ENCODE data around the gene CDH5.

The CDH5 gene

DNA sequence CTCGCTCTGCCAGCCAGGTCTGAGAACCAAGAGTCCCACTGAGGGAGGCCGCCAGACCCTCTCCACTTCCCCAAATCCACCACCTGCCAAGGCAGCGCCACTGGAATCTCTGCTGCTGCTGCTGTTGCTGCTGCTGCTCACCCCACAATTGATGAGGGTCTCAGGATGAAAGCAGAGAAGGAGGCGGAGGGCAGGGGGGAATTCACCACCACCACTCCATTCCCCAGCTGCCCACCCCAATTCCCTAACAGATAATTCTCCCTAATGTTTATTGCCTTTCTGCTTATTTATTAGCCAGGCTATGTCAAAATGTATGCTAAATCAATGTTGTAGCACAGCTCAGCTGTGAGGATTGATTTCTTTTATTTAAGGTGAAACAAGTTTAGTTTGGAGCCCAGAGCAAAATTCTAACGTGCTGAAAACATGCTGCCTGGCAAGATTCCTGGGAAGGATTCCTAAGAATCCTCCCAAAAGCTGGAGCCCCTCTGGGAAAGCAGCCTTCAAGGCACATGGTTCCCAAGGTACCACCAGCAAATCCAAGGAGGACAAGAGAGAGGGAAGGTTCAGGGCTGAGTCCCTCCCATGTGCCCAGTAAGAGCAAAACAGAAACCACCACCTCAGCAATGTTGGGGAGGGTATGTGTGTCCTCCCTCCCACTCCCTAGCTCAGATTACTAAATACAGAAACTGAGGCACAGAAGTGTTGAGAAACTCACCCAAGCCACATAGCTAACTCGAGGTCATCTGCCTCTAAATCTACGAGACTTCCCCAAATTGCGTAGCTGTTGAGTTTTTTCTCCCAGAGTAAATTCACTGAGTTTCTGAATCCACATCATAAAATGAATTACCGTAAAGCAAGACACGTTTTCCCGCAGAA lies 12.2 kb upstream of the CDH5 start:
- DNase-seq: no peak

GRCh38 chr16:66355526-66355925 lies 11.0 kb upstream of the CDH5 start:
- no peak for DNase-seq

DNA sequence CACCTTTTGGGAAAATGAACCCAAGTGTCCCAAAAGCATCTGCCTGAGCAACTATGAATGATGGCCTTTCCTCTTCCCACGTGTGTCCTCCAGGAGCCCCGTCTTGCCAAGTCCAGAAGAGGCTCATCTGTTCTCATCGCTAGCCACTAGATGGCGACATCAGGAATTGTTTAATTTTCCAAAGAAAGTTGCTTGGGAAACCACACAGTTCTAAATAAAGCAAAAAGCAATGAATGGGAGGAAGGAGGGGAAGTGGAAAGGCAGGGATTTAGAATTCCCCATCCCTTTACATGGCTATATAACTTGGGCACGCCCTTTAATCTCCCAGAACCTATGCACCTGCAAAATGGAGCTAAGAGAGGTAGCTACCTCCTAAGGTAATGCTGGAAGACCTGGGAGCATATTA lies 9.0 kb upstream of the CDH5 start:
- DNase-seq: peak in 1 of 2 experiments; percentile 6

DNA sequence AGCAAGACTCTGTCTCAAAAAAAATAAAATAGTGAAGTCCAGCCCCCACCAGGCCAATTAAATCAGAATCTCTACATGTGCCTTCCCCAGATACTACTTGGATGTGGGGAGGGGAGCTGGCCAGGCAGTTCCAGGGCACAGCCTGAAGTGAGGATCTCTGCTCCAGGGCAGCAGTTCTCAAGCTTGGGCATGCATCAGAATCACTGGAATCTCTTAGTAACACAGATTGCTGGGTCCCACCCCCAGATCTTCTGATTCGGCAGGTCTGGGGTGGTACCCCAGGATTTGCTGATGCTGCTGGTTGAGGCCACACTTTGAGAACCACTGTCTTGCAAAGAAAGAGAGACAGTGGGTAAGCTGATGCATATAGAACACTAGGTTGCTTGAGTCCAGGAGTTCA lies 8.3 kb upstream of the CDH5 start:
- no peak for DNase-seq

DNA sequence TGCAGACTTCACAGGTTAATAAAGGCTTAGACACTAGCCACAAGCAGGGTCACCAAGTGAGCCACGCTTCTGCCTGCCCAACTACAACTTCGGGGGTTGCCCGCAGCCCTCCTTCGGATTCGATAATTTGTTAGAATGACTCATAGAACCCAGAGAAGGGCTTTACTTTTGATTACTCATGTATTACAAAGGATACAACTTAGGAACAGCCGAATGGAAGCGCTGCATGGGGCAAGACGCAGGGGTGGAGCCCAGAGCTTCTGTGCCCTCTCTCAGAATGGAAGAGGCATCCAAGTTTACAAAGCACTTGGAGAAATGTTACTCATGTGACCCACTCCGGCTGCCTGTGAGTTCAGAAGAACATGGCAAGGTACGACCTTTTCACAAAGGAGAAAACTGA lies 7.5 kb upstream of the CDH5 start:
- DNase-seq: no peak

DNA sequence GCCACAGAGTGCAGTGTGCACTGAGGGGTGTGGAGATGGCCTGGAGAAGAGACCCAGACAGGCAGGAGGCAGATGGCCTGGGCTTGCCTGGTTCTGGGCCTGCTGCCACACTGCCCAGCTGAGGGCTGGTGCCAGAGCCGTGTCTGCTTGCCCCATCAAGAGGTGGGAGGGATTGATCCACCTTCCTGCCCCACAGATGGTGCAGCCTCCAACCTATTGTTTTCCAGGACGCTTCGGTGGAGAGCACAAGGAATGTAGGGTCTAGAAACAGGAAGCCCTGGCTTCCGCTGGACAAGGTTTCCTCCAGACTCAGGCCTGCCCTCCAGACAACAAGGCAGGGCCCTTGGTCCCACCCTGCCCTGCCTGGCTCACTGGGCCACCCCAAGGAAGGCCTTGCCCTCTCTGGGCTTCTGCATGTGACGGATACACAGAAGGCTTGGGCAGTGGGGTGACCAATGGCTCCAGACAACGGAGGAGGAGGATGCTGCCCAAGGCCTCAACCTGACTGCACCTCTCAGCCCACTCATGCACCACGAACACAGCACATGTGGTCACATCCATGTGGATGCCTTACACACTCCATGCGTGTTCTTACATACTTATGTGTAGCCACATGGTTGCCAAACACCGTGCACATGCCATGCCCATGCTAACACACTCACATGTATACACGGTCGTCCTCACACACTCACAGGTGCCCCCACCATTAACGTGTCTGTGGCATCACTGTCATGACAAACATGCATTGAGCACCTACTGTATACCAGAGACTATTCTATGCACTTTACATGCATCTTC lies 6.5 kb upstream of the CDH5 start:
- no peak for DNase-seq

DNA sequence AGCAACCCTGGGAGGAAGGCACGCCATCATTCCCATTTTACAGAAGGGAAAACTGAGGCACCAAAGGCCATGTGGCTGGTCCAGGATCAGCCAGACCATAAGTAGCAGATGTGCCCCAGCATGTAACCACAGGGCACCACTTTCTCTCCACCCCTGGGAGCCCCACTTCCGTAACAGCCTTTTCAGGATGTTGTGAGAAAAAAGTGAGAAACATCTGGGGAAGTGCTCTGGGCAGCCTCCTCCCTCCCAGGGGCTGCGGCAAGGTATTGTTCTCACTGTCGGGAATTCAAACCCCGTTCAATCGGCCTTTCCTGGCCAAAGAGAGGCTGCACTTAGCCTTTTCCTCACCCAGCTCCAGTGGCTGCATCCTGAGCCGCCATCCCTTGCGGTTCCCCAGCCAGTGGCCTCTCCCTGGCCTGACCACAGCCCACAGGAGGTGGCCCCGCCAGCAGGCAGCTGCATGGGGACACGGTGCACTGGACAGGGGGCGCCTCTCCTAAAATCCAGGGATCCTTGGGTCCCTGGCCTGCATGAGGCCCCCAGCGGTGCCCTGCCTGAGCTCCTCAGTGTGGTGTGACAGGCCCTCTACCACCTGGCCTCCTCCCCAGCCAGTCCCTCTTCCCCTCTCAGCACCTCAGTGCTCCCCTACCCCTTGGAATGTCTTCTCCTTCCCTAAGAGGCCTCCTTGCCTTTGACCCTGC lies 5.7 kb upstream of the CDH5 start:
- DNase-seq: no peak

GRCh38 chr16:66361604-66362135 lies 4.8 kb upstream of the CDH5 start:
- no peak for DNase-seq

GRCh38 chr16:66363211-66363777 lies 3.2 kb upstream of the CDH5 start:
- no peak for DNase-seq

DNA sequence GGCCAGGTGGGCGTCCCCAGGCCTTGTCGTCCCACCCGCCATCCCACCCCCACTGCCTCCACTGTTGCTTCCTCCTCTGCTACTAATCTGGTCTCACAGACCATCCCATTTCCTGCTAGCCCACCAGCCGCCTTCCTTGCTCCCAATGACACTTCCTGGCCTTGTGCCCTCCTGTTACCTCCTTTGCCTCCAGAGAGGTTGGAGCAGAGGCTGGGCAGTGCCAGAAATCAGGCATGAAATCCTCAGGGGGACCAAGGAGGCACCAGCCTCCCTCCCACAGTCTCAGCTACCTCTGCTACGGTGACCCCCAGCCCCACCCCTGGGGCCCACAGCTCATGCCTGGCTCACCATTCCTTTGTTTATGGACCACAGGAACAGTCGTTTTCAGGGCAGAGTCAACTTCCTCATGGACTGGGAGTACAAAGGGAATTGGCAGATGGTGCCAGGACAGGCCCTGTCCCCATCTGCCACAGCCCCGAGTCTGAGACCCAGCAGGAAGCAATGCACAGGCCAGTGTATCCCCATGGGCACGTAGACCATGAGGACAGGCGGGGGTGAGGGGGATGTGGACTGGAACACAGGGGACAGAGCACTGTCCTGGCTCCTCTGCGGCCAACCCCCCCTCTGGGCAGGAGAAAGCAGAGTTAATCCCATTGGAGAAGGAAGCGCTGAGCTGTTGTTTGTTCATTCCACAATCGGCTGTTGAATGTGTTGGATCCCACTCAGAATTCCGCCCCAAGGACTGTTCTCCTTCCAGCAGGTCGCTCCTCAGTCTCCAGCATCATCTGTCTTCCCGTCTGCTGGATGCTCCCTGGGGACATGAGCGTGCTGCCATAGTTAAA lies 2.2 kb upstream of the CDH5 start:
- DNase-seq: no peak

DNA sequence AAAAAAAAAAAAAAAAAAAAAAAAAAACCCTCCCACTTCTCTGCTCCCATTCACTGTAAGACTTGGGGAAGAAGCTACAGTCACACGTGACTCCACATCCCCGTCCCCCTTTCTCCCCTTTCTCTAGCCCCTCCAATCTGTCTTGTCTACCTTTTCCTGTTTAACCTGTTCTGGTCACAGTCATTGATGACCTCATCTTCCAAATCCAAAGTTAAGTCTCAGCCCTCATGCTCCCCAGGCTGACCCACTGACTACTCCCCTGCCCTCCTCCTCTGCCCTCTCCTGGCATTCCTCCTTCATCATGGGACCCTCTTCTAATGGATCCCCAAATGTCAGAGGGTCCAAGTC lies 1.6 kb upstream of the CDH5 start:
- no peak for DNase-seq

GRCh38 chr16:66365651-66366050 lies 840 bp upstream of the CDH5 start:
- no peak for DNase-seq

- no peak for DNase-seq
These were observed 1.7 kb downstream of the CDH5 start for GRCh38 chr16:66367968-66368891.

DNA sequence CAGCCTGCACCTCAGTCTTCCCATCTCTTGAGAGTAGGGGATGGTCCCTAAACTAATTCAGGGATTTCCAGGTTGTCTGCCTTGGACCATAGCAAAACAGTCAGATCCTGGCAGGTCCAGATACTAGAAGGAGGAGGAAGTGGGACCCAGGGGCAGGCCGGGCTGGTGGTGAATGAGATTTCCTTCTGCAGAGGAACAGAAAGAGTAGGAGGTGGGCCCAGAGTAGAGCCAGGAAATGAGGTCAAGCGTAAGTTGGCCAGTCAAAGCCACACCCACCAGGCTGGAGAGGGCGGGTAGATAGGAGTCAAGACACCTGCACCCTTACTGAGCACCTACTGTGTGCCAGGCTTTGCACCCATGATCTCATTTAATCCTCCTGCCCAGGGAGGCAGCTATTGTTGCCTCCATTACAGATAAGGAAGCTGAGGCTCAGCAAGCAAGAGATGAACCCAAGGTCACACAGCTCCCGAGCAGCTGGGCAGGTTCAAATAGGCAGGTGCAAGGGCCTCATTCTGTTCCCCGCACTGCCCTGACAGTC lies 2.6 kb downstream of the CDH5 start:
- DNase-seq: no peak

DNA sequence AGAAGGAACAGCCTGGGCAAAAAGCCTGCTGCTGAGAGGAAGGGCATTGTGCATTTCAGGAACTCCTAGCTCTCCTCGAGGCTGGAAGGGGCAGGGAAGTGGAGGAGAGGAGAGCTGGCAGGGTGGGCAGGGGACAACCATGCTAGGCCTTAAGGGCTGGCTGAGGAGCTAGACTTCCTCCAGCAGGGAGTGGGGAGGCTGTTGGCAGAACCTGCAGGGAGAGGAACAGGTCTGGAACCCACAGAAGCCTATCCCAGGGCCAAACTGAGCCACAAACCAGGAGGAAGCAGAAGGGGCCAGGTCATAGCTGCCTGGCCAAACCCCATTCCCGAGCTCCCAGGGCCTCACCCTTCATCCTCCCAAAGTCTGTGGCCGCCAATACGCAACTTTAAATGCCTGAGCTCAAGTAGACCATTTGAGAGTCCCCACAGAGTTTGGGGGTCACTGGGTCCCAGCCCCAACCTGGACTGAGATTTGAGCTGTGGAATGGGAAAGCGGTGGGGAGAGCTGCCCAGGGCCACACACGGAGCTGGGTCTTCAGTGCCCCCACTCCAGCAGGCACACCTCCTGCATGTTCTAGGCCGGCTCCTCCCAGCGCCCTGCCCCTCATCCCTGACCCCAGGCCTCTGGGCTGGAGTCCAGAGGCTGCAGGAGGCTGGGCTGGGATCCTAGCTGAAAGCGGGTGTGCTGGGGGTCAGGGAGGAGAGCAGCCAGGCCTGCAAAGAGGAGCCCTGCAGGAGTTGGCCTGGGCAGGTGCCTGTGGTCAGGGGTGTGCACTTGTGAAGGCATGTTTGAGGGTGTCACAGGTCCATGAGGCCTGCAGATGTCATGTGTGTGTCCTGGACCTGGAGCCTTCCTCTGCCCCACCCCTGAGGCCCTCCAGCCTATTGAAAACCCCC lies 4.5 kb downstream of the CDH5 start:
- no peak for DNase-seq

DNA sequence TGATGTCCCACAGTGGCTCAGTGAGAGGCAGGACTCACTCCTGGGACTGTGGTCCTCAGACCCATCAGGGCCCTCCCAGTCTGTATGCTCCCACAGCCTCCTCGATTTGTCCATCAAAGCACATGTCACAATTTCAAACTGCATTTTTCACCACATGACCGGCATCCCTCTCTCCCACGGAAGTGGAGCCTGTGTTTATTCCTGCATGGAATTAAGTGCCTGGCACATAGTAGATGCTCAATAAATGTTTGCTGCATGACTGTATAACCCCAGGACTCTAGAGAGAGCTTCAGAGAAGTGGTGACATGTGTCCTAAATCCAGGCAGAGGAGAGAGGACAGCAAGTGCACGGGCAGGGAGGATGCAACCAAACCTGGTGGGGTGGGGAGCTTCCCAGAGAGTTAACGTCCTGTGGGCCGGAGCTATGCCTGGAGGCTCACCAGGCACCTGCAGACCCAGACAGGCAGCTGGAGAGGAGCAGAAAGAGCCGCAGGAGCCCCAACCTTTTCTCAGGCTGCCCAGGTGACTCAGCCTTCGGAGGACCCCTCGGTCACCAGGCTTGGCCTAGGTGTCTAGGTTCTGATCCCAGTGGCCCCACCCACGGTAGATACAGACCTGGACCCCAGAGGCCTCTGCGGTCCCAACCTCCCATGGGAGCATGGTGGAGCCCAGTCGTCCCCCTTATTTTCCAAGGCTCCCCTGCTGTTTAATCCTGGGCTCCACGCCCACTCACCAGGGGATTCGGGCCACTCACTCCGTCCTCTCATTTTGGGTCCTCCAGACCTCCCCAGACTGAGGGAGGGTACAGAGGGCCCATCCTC lies 5.8 kb downstream of the CDH5 start:
- DNase-seq: no peak

- DNase-seq: no peak
These were observed 6.3 kb downstream of the CDH5 start for GRCh38 chr16:66372898-66373155.

DNA sequence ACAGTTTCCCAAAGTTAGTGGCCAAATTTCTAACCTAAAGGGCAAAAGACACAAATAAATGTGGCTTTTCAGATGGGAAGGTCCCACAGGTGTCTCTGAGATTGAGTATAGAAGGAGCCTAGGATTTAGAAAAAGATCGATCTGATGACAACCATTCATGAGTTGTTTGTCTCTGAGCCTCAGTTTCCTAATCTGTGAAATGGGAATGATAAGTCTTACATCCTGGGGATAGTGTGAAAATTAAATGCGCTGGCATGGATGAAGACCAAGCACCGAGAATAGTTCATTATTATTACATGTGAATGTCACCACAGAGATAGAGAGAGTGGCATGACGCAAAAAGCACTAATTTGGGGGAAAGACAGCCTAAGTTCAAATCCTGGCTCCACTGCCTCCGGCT lies 7.2 kb downstream of the CDH5 start:
- DNase-seq: no peak

GRCh38 chr16:66374176-66374575 lies 7.7 kb downstream of the CDH5 start:
- DNase-seq: no peak
